Dendritic cell treated with granulocyte-macrophage colony-stimulating factor and Interleukin-4, amounts not matched to agents 40 ng/mL and 50 ng/mL, for 4 days (primary cell): ENCODE data around the gene ELN.

Experiments used
- H3K27ac Mint-ChIP-seq: one replicate; pipeline ENCODE4 v1.8.0; 2022; ENCODE audit warnings: mild to moderate bottlenecking, mixed read lengths
- H3K27me3 Mint-ChIP-seq: one replicate; pipeline ENCODE4 v1.8.0; 2022; ENCODE audit warnings: mild to moderate bottlenecking, mixed read lengths
- H3K36me3 Mint-ChIP-seq: one replicate; pipeline ENCODE4 v1.8.0; 2022; ENCODE audit warnings: low read depth, mixed read lengths
- H3K4me1 Mint-ChIP-seq: one replicate; pipeline ENCODE4 v1.8.0; 2022; ENCODE audit warnings: low read depth, mixed read lengths
- H3K4me3 Mint-ChIP-seq: one replicate; pipeline ENCODE4 v1.8.0; 2022; ENCODE audit warnings: mild to moderate bottlenecking, moderate library complexity, mixed read lengths
- H3K9me3 Mint-ChIP-seq: one replicate; pipeline ENCODE4 v1.8.0; 2022; ENCODE audit warnings: mixed read lengths
- intact Hi-C: fragments of 100-400 bp; cut with micrococcal nuclease; formaldehyde crosslinking; loops from one replicate; pipeline ENCODE4 v1.15.0; 2022

The ELN gene

DNA sequence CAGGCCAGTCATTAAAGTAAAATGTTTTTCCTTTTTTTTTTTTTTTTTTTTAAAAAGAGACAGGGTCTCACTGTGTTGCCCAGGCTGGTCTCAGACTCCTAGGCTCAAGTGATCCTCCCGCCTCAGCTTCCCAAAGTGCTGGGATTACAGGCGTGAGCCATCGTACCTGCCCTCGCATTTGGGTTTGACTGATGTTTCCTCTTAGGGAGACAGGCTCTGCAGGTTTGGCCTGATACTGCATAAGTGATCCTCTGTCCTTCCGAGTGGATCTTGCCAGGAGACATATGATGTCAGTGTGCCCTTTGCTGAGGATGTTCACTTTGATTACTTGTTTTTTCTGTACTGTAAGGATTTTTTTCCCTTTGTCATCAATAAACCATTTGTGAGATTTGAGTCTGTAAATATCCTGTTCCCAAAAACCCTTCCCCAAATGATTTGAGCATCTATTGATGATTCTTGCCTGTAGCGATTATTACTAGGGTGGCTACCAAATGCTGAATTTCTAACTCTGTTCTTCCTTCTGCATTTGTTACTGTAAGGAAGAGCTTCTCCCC, 75.3 kb downstream of the ELN start:
- H3K4me1 Mint-ChIP-seq: peaks cover 23% of the 10 kb centered on the region
- H3K4me3 Mint-ChIP-seq: no peak overlapping the region
- no peaks in the 10 kb centered on the region for H3K9me3 Mint-ChIP-seq
- intact Hi-C loops: no loop called here
- H3K36me3 Mint-ChIP-seq: peaks cover 97% of the 10 kb centered on the region
- no peaks in the 10 kb centered on the region for H3K27me3 Mint-ChIP-seq
- no peak overlapping the region for H3K27ac Mint-ChIP-seq

DNA sequence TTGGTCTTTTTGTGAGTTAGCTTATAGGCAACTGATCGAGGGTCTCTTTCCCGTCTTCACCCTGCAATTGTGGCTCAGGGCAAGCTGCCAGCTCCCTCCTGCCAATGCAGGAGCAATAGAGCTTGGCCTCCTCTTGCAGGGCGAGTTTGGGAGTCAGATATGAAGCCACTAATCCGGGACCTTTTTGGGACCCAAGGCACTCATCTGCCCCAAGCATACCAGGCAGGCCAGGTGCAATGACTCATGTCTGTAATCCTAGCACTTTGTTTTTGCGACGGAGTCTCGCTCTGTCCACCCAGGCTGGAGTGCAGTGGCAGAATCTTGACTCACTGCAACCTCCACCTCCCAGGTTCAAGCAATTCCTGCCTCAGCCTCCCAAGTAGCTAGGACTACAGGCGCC, 76.7 kb downstream of the ELN start:
- H3K27ac Mint-ChIP-seq: no peak overlapping the region

GRCh38 chr7:74105992-74106391, 78.0 kb downstream of the ELN start:
- H3K27ac Mint-ChIP-seq: no peak overlapping the region
- H3K4me1 Mint-ChIP-seq: peaks cover 9% of the 10 kb centered on the region
- peaks cover 97% of the 10 kb centered on the region for H3K36me3 Mint-ChIP-seq
- intact Hi-C loops: no loop called here
- H3K27me3 Mint-ChIP-seq: no peaks in the 10 kb centered on the region
- H3K4me3 Mint-ChIP-seq: no peak overlapping the region
- no peaks in the 10 kb centered on the region for H3K9me3 Mint-ChIP-seq

More for the DNA sequence above, 76.7 kb downstream of the ELN start:
- H3K27me3 Mint-ChIP-seq: no peaks in the 10 kb centered on the region
- H3K4me3 Mint-ChIP-seq: no peak overlapping the region
- intact Hi-C loops: no loop called here
- H3K4me1 Mint-ChIP-seq: peaks cover 21% of the 10 kb centered on the region
- H3K9me3 Mint-ChIP-seq: no peaks in the 10 kb centered on the region
- H3K36me3 Mint-ChIP-seq: peaks cover 97% of the 10 kb centered on the region

DNA sequence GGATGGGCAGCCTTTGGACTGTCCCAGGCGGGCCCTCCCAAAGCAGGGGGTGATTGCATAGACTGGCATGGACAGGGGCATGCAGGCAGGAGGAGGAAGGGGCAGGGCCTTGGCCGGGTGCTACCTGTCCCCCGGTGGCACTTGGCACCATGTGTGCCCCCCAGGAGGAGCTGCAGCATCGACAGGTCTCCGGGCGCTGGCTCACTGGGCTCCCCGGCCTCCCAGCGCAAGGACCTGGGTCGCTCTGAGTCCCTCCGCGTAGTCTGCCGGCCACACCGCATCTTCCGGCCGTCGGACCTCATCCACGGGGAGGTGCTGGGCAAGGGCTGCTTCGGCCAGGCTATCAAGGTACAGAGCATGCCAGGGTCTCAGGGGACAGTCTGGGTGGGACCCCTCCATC, 78.9 kb downstream of the ELN start:
- H3K27ac Mint-ChIP-seq: no peak overlapping the region
- H3K27me3 Mint-ChIP-seq: no peaks in the 10 kb centered on the region
- H3K4me1 Mint-ChIP-seq: peaks cover under 1% of the 10 kb centered on the region
- H3K36me3 Mint-ChIP-seq: peaks cover 100% of the 10 kb centered on the region
- intact Hi-C loops: no loop called here
- no peak overlapping the region for H3K4me3 Mint-ChIP-seq
- no peaks in the 10 kb centered on the region for H3K9me3 Mint-ChIP-seq

DNA sequence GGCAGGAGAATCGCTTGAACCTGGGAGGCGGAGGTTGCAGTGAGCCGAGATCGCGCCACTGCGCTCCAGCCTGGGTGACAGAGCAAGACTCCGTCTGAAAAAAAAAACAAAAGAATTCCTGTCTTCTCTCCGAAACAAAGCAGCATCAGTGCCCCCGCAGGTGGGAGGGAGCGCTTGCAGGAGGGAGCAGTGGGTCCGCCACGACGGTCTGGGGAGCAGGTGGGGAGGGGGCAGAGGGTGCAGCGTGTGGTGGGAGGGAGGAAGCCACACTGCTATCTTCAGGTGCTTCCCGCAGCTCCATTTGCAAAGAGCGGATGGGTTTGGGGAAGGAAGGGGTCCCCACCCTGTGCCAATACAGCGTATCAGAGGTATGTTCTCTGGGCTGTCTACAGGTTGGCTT, 87.4 kb downstream of the ELN start:
- Mint-ChIP-seq H3K9me3 (no peaks in the 10 kb centered on the region), H3K4me3 (no peak overlapping the region), H3K36me3 (peaks cover 100% of the 10 kb centered on the region), H3K27ac (no peak overlapping the region), H3K27me3 (no peaks in the 10 kb centered on the region), H3K4me1 (no peaks in the 10 kb centered on the region)
- intact Hi-C loops: no loop called here

- peaks cover 100% of the 10 kb centered on the region for H3K36me3 Mint-ChIP-seq
These were observed 88.4 kb downstream of the ELN start for GRCh38 chr7:74116356-74116755.

More at GRCh38 chr7:74116356-74116755, 88.4 kb downstream of the ELN start:
- H3K27me3 Mint-ChIP-seq: no peaks in the 10 kb centered on the region
- H3K4me1 Mint-ChIP-seq: no peaks in the 10 kb centered on the region
- no peaks in the 10 kb centered on the region for H3K9me3 Mint-ChIP-seq
- no peak overlapping the region for H3K27ac Mint-ChIP-seq
- intact Hi-C loops: no loop called here
- H3K4me3 Mint-ChIP-seq: no peak overlapping the region
